ENCODE measurements around the gene AATF.

DNA sequence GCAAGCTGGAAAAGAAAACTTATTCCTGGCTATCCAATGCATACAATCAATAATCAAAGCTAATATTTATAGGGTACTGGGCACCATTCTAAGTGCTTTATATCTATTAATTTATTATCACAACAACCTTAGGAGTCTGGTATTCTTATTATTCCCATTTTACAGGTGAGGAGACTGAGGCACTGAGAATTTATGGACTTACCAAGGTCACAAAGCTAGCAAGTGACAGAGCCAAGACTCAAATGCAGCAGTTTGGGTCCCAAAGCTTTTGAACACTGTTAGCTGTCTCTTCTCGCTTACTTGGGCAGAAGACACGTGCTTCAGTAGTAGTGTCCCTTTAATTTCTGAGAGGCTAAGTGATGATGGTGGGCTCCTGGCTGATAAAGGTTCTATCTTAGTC is 152.6 kb downstream of the AATF start:
- TF ChIP-seq, protein P1, sequence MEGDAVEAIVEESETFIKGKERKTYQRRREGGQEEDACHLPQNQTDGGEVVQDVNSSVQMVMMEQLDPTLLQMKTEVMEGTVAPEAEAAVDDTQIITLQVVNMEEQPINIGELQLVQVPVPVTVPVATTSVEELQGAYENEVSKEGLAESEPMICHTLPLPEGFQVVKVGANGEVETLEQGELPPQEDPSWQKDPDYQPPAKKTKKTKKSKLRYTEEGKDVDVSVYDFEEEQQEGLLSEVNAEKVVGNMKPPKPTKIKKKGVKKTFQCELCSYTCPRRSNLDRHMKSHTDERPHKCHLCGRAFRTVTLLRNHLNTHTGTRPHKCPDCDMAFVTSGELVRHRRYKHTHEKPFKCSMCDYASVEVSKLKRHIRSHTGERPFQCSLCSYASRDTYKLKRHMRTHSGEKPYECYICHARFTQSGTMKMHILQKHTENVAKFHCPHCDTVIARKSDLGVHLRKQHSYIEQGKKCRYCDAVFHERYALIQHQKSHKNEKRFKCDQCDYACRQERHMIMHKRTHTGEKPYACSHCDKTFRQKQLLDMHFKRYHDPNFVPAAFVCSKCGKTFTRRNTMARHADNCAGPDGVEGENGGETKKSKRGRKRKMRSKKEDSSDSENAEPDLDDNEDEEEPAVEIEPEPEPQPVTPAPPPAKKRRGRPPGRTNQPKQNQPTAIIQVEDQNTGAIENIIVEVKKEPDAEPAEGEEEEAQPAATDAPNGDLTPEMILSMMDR (conservative IDR thresholded peaks at IDR 0.05; ENCODE audit: low read length) = no peak
- TF ChIP-seq EZH2phosphoT487 (IDR thresholded peaks at IDR 0.05; ENCODE audit: borderline replicate concordance) = no peak

Measured in Loucy (cell line).